ENCODE data around the gene AFAP1.
"Not testable (repeated sequence)": the region's sequence is repeated elsewhere in the genome, so short reads cannot be mapped to it uniquely, and the experiment has no call there.

The AFAP1 gene

DNA sequence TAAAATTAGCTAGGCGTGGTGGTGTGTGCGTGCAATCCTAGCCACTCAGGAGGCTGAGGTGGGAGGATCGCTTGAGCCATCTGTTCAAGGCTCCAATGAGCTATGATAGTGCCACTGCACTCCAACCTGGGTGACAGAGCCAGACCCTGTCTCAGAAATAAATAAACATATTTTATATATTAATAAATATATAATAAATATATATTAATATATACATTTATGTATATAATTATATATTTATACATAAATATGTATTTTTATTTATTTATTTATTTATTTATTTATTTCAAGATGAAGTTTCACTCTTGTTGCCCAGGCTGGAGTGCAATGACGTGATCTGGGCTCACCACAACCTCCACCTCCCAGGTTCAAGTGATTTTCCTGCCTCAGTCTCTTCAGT lies 4.0 kb upstream of the AFAP1 start:
- H3K27me3 ChIP-seq (ENCODE audit: insufficient read depth, low read length): not testable (repeated sequence)

DNA sequence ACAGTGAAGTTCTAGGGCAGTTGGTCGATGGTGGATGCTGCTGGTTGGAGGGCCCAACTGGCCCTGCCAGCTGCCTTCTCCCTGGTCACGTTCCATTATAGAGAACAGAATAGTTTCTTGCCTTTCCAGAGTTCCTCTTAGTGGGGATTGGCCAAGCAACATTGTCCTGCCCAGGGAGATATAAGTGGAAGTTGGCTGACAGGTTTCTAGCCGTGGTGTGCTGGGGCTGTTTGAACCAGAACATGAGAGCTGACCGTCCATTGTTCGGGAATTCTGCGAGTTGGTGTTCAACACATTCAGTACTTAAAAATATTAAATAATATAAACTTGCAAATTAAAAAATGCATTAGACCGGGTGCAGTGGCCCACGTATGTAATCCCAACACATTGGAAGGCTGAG lies 3.5 kb upstream of the AFAP1 start:
- H4K91ac ChIP-seq (ENCODE audit: low read depth, low read length): no peak overlapping the region
- no peak overlapping the region for H3K14ac ChIP-seq (ENCODE audit: low read length)
- H3K4me1 ChIP-seq (ENCODE audit: control insufficient read depth in 1 of 2, insufficient read depth in 2 of 2, low read length in 2 of 2): peaks cover 20 to 23% of the 10 kb centered on the region in 2 experiments
- H3K27ac ChIP-seq (ENCODE audit: low read depth, low read length): no peak overlapping the region
- H3K27me3 ChIP-seq (ENCODE audit: insufficient read depth, low read length): no peaks in the 10 kb centered on the region
- DNase-seq: peak in 1 of 2 donors; percentile 71
- H2BK12ac ChIP-seq (ENCODE audit: low read length): no peak overlapping the region
- H2BK5ac ChIP-seq (ENCODE audit: low read depth, low read length, poor library complexity): no peak overlapping the region
- no peak overlapping the region for H3K4me3 ChIP-seq (ENCODE audit: low read depth, low read length)
- H3K9me3 ChIP-seq (ENCODE audit: insufficient read depth, low read depth, low read length): no peaks in the 10 kb centered on the region
- H4K12ac ChIP-seq (ENCODE audit: low read depth, low read length): no peak overlapping the region
- no peak overlapping the region for H3K9ac ChIP-seq (ENCODE audit: low read length)
- H3K18ac ChIP-seq (ENCODE audit: low read length): no peak overlapping the region
- H4K8ac ChIP-seq (ENCODE audit: low read depth, low read length): no peak overlapping the region
- H3K23ac ChIP-seq (ENCODE audit: low read length): no peak overlapping the region
- no peak overlapping the region for H2BK120ac ChIP-seq (ENCODE audit: insufficient read depth, low read length, poor library complexity)
- H3K79me1 ChIP-seq (ENCODE audit: low read length): peaks cover 25% of the 10 kb centered on the region
- H3K4me2 ChIP-seq (ENCODE audit: low read length): no peak overlapping the region
- H3K36me3 ChIP-seq (ENCODE audit: control insufficient read depth in 1 of 2, insufficient read depth in 2 of 2, low read length in 2 of 2): no peaks in the 10 kb centered on the region
- H2AK5ac ChIP-seq (ENCODE audit: low read length): no peak overlapping the region
- H3K4ac ChIP-seq (ENCODE audit: low read depth, low read length): no peak overlapping the region
- WGBS (ENCODE audit: extremely low coverage, insufficient coverage, insufficient read length): no CpG with 5 or more reads among the region's 8 CpGs
- H3K79me2 ChIP-seq (ENCODE audit: control insufficient read depth, insufficient read depth, low read length, poor library complexity): peaks cover 14% of the 10 kb centered on the region
- no peak overlapping the region for H2AFZ ChIP-seq (ENCODE audit: insufficient read depth, low read length, poor library complexity)

More for the DNA sequence above, 4.0 kb upstream of the AFAP1 start:
- WGBS (ENCODE audit: extremely low coverage, insufficient coverage, insufficient read length): no CpG with 5 or more reads among the region's 4 CpGs
- peaks cover 25% of the 10 kb centered on the region for H3K79me1 ChIP-seq (ENCODE audit: low read length)
- not testable (repeated sequence) for H3K36me3 ChIP-seq (ENCODE audit: control insufficient read depth in 1 of 2, insufficient read depth in 2 of 2, low read length in 2 of 2); H4K12ac ChIP-seq (ENCODE audit: low read depth, low read length); DNase-seq; H2BK12ac ChIP-seq (ENCODE audit: low read length); H2AFZ ChIP-seq (ENCODE audit: insufficient read depth, low read length, poor library complexity); H3K27ac ChIP-seq (ENCODE audit: low read depth, low read length); H3K9me3 ChIP-seq (ENCODE audit: insufficient read depth, low read depth, low read length); H4K91ac ChIP-seq (ENCODE audit: low read depth, low read length); H3K14ac ChIP-seq (ENCODE audit: low read length); H2BK5ac ChIP-seq (ENCODE audit: low read depth, low read length, poor library complexity); H3K18ac ChIP-seq (ENCODE audit: low read length); H2BK120ac ChIP-seq (ENCODE audit: insufficient read depth, low read length, poor library complexity); H3K9ac ChIP-seq (ENCODE audit: low read length); H3K23ac ChIP-seq (ENCODE audit: low read length); H4K8ac ChIP-seq (ENCODE audit: low read depth, low read length); H2AK5ac ChIP-seq (ENCODE audit: low read length); H3K4me3 ChIP-seq (ENCODE audit: low read depth, low read length); H3K4ac ChIP-seq (ENCODE audit: low read depth, low read length); H3K4me2 ChIP-seq (ENCODE audit: low read length)
- H3K4me1 ChIP-seq (ENCODE audit: control insufficient read depth in 1 of 2, insufficient read depth in 2 of 2, low read length in 2 of 2): peaks cover 18 to 20% of the 10 kb centered on the region in 2 experiments
- peaks cover 12% of the 10 kb centered on the region for H3K79me2 ChIP-seq (ENCODE audit: control insufficient read depth, insufficient read depth, low read length, poor library complexity)

DNA sequence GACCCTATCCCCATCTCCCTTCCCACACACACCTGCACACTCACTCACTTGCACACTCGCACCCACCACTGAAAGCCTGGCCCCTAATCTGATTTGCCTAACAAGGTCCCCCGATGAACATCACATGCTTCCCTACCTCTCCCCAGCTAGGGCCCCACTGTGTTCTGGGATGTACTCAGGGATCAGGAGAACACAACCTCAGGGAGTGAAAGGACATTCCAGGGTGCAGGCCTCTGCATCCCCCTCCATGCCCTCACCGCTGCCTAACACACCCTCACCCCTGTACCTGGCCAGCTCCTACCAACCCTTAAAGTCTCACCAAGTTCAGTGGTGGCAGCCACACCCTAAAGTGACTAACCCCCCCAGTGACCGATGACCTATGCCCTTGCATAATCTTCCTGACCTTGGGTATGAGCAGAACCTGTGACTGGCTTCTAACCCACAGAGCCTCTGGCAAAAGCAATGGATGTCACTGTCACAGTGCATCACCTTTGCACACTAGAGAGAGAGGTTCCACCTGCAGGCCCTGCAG lies 2.4 kb upstream of the AFAP1 start:
- H3K4me1 ChIP-seq (ENCODE audit: control insufficient read depth in 1 of 2, insufficient read depth in 2 of 2, low read length in 2 of 2): peaks cover 20 to 27% of the 10 kb centered on the region in 2 experiments
- H2BK5ac ChIP-seq (ENCODE audit: low read depth, low read length, poor library complexity): no peak overlapping the region
- no peak overlapping the region for H3K4ac ChIP-seq (ENCODE audit: low read depth, low read length)
- H4K8ac ChIP-seq (ENCODE audit: low read depth, low read length): no peak overlapping the region
- H4K91ac ChIP-seq (ENCODE audit: low read depth, low read length): peak overlapping the region; percentile 73
- no peak overlapping the region for H4K12ac ChIP-seq (ENCODE audit: low read depth, low read length)
- peak overlapping the region; percentile 84 for H3K27ac ChIP-seq (ENCODE audit: low read depth, low read length)
- no peak overlapping the region for H2AFZ ChIP-seq (ENCODE audit: insufficient read depth, low read length, poor library complexity)
- DNase-seq: no peak
- H3K36me3 ChIP-seq (ENCODE audit: control insufficient read depth in 1 of 2, insufficient read depth in 2 of 2, low read length in 2 of 2): no peaks in the 10 kb centered on the region
- peaks cover 14% of the 10 kb centered on the region for H3K79me2 ChIP-seq (ENCODE audit: control insufficient read depth, insufficient read depth, low read length, poor library complexity)
- WGBS (ENCODE audit: extremely low coverage, insufficient coverage, insufficient read length): no CpG with 5 or more reads among the region's 4 CpGs
- H3K14ac ChIP-seq (ENCODE audit: low read length): no peak overlapping the region
- H3K9me3 ChIP-seq (ENCODE audit: insufficient read depth, low read depth, low read length): no peaks in the 10 kb centered on the region
- H3K23ac ChIP-seq (ENCODE audit: low read length): no peak overlapping the region
- H3K4me2 ChIP-seq (ENCODE audit: low read length): no peak overlapping the region
- no peak overlapping the region for H3K4me3 ChIP-seq (ENCODE audit: low read depth, low read length)
- H3K18ac ChIP-seq (ENCODE audit: low read length): no peak overlapping the region
- no peaks in the 10 kb centered on the region for H3K27me3 ChIP-seq (ENCODE audit: insufficient read depth, low read length)
- H3K9ac ChIP-seq (ENCODE audit: low read length): no peak overlapping the region
- H2BK120ac ChIP-seq (ENCODE audit: insufficient read depth, low read length, poor library complexity): peak overlapping the region; percentile 20
- H2AK5ac ChIP-seq (ENCODE audit: low read length): peak overlapping the region; percentile 36
- H3K79me1 ChIP-seq (ENCODE audit: low read length): peaks cover 25% of the 10 kb centered on the region
- peak overlapping the region; percentile 47 for H2BK12ac ChIP-seq (ENCODE audit: low read length)

DNA sequence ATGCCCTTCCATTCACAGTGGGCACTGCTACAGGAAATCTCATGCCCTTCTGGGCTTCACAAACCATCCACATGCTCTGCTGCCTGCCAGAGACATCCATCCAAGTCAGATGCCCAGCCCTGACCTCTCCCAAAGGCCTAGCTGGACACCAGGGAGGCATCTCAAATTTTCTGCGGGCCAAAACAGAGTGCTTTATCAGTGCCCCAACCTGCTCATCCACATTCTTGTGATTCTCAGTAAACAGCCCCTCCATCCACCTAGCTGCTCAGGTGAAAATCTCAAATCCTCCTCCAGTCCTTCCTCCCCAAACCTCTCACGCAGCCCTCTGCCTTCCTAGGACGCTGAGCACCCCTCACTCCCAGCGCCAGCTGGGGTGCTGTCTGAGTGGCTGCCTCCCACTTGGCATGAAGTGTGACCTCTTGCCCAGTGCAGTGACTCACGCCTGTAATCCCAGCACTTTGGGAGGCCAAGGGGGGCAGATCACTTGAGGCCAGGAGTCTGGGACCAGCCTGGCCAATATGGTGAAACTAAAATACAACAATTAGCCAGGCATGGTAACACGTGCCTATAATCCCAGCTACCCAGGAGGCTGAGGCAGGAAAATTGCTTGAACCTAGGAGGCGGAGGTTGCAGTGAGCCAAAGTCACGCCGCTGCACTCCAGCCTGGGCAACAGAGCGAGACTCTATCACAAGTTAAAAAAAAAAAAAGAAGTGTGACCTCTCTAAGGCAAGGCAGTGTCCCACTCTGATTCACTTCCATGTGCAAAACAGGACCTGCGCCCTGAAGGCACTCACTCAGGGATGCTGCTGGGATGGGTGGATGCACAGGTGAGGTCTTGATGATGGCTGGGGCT lies 1.7 kb upstream of the AFAP1 start:
- Histone ChIP-seq H3K27me3 (ENCODE audit: insufficient read depth, low read length) (no peaks in the 10 kb centered on the region), H2AK5ac (ENCODE audit: low read length) (peak overlapping the region; percentile 36), H3K14ac (ENCODE audit: low read length) (peak overlapping the region; percentile 82), H3K18ac (ENCODE audit: low read length) (peak overlapping the region; percentile 51), H3K4ac (ENCODE audit: low read depth, low read length) (peak overlapping the region; percentile 16), H3K23ac (ENCODE audit: low read length) (no peak overlapping the region), H3K9me3 (ENCODE audit: insufficient read depth, low read depth, low read length) (no peaks in the 10 kb centered on the region), H4K91ac (ENCODE audit: low read depth, low read length) (peak overlapping the region; percentile 98), H3K4me1 (ENCODE audit: control insufficient read depth in 1 of 2, insufficient read depth in 2 of 2, low read length in 2 of 2) (peaks cover 20 to 27% of the 10 kb centered on the region in 2 experiments), H3K4me3 (ENCODE audit: low read depth, low read length) (no peak overlapping the region), H3K79me1 (ENCODE audit: low read length) (peaks cover 25% of the 10 kb centered on the region), H3K4me2 (ENCODE audit: low read length) (peak overlapping the region; percentile 54), H3K79me2 (ENCODE audit: control insufficient read depth, insufficient read depth, low read length, poor library complexity) (peaks cover 14% of the 10 kb centered on the region), H4K12ac (ENCODE audit: low read depth, low read length) (no peak overlapping the region), H3K9ac (ENCODE audit: low read length) (no peak overlapping the region), H2BK5ac (ENCODE audit: low read depth, low read length, poor library complexity) (peak overlapping the region; percentile 81), H4K8ac (ENCODE audit: low read depth, low read length) (peak overlapping the region; percentile 73), H2AFZ (ENCODE audit: insufficient read depth, low read length, poor library complexity) (peak overlapping the region; percentile 87), H2BK120ac (ENCODE audit: insufficient read depth, low read length, poor library complexity) (peak overlapping the region; percentile 90), H2BK12ac (ENCODE audit: low read length) (peak overlapping the region; percentile 98), H3K27ac (ENCODE audit: low read depth, low read length) (peak overlapping the region; percentile 84), H3K36me3 (ENCODE audit: control insufficient read depth in 1 of 2, insufficient read depth in 2 of 2, low read length in 2 of 2) (no peaks in the 10 kb centered on the region)
- peak; percentile 94 to 98 for DNase-seq
- WGBS (ENCODE audit: extremely low coverage, insufficient coverage, insufficient read length): no CpG with 5 or more reads among the region's 11 CpGs
